Measurements from ENCODE around the gene ACOX3. TPM values are rescaled to one million over a fixed set of nuclear protein-coding genes. Genes with fewer than 3 reads are reported as not detected.

Gene ACOX3
- total and polyA plus RNA-seq, 10 of the 15 experiments (the other 5 are each of a cell fraction or from before 2014, with no cell fraction given) = 2.0 to 24.5 (median 14.0) TPM

DNA sequence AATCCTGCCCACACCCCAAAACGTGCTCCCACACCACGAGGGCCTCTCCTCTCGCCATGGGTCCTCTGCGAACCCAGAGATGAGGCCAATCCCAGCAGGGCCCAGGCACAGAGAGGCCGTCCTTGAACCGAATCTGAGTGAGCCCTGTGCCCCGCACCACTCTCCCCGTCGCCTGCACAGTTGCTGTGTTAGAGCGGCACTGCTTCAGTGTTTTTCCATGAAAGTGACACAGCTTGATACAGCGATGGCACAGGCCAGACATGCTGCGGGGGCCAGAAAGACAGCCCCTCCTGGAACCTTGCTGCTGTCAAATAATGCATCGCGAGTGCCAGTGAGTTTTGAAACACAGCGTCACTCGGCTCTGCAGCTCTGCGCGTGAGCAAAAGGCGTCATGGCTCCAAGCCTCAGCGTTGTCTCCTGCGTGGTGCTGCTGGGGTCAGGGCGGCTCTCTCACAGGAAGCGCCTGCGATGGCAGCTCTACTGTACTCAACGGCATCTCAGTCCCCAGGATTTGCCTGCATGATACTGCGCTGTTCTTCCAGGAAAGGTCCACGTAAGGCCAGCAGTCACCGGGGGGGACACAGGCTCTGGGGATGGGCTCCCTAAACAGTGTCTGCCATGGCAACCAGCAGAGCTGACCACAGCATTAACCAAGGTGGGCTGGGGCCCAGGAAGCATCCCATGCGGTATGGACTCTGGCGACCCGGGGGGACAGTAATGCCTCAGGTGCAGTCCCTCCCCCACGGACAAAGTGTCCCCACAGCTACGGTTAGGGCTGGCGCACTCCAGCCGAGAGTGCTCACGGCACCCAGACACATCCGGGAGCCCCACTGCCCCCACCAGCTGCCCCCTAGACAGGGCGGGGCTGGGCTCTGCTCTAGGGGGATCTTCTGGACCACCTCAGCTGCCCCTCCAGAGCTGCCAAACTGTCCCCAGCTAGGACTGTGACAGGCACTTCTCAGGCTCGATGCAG, 63.1 kb downstream of the ACOX3 start:
- Histone ChIP-seq H3K4me3 (no peak overlapping the region), H3K4me1 (ENCODE audit: control insufficient read depth, insufficient read depth, low read length) (no peaks in the 10 kb centered on the region), H2AFZ (ENCODE audit: control insufficient read depth, low read depth, low read length) (no peak overlapping the region), H3K79me2 (ENCODE audit: control insufficient read depth, insufficient read depth, low read length) (no peaks in the 10 kb centered on the region), H3K9ac (ENCODE audit: control insufficient read depth, insufficient read depth, low read length) (no peak overlapping the region), H3K27me3 (replicated peaks in 1 of 2; ENCODE audit: control insufficient read depth in 2 of 2, insufficient read depth in 2 of 2, low read length in 1 of 2) (no peaks in the 10 kb centered on the region), H3K27ac (ENCODE audit: control insufficient read depth, insufficient read depth) (no peak overlapping the region), H3K36me3 (ENCODE audit: control insufficient read depth in 2 of 2, insufficient read depth in 2 of 2, low read length in 1 of 2) (no peaks in the 10 kb centered on the region), H4K20me1 (ENCODE audit: control insufficient read depth, insufficient read depth) (no peaks in the 10 kb centered on the region), H3K4me2 (ENCODE audit: control insufficient read depth, insufficient read depth) (no peak overlapping the region), H3K9me3 (replicated peaks; ENCODE audit: control insufficient read depth, insufficient read depth, low read length) (no peaks in the 10 kb centered on the region)
- ATAC-seq = no peak
- ChIA-PET POLR2A (no interaction called here), CTCF (interaction anchor here (0.7 kb wide), 1 partner anchor 15 kb away, joined by 3 read pairs; no protein-coding TSS in a partner anchor), RAD21 (ENCODE audit: unreplicated experiment) (no interaction called here), SMC1A (ENCODE audit: uncharacterized antibody, unreplicated experiment) (interaction anchor here (0.6 kb wide), 1 partner anchor 575 kb away, joined by 3 read pairs; no protein-coding TSS in a partner anchor)
- no TSS peak for BruUV-seq (replicated peaks)
- WGBS (ENCODE audit: insufficient coverage, insufficient replicate concordance, low lambda C conversion rate, missing lambda C conversion rate) = 95% methylated on average over 38 of the region's 39 CpGs
- intact Hi-C loops (cut with micrococcal nuclease; ENCODE audit: unreplicated experiment) (no loop called here), in situ Hi-C loops (cut with MboI) (no loop called here)
- no peak for DNase-seq (ENCODE audit: low read depth, low spot score)
- TF ChIP-seq EZH2 (IDR thresholded peaks at IDR 0.05; ENCODE audit: borderline replicate concordance, control insufficient read depth, low read depth, low read length) = no peak
- TF ChIP-seq POLR2A (IDR thresholded peaks at IDR 0.05; ENCODE audit: low read depth, low read length) = peak; percentile 14; the same call in 1 of the 2 replicates
- FAIRE-seq = no peak

DNA sequence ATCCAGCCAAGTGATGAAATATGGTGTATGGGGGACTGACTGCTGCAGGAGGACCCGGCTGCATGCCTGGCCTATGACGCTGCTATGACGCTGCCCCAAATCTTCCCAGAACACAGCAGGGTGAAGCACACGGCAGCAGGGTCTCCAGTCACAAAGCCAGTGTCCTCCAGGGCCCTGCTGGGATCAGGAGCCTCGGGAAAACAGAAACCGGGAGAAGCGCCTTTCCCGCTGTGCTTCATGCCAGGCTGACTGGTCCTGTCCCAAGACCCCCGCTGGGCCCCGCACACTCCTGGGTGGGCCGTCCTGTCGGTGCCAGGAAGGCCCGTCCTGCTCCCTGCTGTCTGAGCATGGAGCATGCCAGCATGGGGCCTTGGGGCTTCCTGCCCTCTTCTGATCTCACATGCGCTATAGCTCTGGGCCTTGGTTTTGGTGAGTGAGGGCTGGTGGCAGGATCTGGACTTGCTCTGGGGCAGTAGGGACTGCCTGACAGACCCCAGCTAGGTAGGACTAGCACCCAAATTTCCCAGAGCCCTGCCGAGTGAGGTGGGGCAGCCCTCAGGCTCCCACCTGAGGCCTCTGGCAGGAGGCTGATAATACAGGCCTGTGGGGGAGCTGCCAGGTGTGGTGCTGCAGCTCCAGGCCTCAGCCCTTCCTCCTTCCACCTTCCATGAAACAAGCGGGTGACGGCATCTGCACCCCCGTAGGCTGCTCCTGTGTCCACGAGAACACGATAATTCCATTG, 64.0 kb downstream of the ACOX3 start:
- H3K27ac ChIP-seq (ENCODE audit: control insufficient read depth, insufficient read depth) = no peak overlapping the region
- TF ChIP-seq GATAD2B (conservative IDR thresholded peaks at IDR 0.05; ENCODE audit: low read depth) (no peak), USF1 (IDR thresholded peaks at IDR 0.05; ENCODE audit: borderline replicate concordance, extremely low read length, insufficient read depth, low read depth, low read length) (no peak), STAT1 (conservative IDR thresholded peaks at IDR 0.05) (no peak)
- no peaks in the 10 kb centered on the region for H3K36me3 ChIP-seq (ENCODE audit: control insufficient read depth in 2 of 2, insufficient read depth in 2 of 2, low read length in 1 of 2)
- no TSS peak for BruUV-seq (replicated peaks)
- SMC1A ChIA-PET (ENCODE audit: uncharacterized antibody, unreplicated experiment) = interaction anchor here (0.6 kb wide), 1 partner anchor 574 kb away, joined by 3 read pairs; no protein-coding TSS in a partner anchor
- H3K4me2 ChIP-seq (ENCODE audit: control insufficient read depth, insufficient read depth) = no peak overlapping the region
- POLR2A ChIA-PET = no interaction called here
- intact Hi-C loops (cut with micrococcal nuclease; ENCODE audit: unreplicated experiment) (no loop called here), in situ Hi-C loops (cut with MboI) (no loop called here)
- FAIRE-seq (no peak), DNase-seq (ENCODE audit: low read depth, low spot score) (no peak), ATAC-seq (no peak)
- RAD21 ChIA-PET (ENCODE audit: unreplicated experiment) = no interaction called here
- H3K4me3 ChIP-seq = no peak overlapping the region
- H4K20me1 ChIP-seq (ENCODE audit: control insufficient read depth, insufficient read depth) = no peaks in the 10 kb centered on the region
- H3K27me3 ChIP-seq (replicated peaks in 1 of 2; ENCODE audit: control insufficient read depth in 2 of 2, insufficient read depth in 2 of 2, low read length in 1 of 2) = no peaks in the 10 kb centered on the region
- H3K79me2 ChIP-seq (ENCODE audit: control insufficient read depth, insufficient read depth, low read length) = no peaks in the 10 kb centered on the region
- no peaks in the 10 kb centered on the region for H3K4me1 ChIP-seq (ENCODE audit: control insufficient read depth, insufficient read depth, low read length)
- no peak overlapping the region for H3K9ac ChIP-seq (ENCODE audit: control insufficient read depth, insufficient read depth, low read length)
- H3K9me3 ChIP-seq (replicated peaks; ENCODE audit: control insufficient read depth, insufficient read depth, low read length) = no peaks in the 10 kb centered on the region
- CTCF ChIA-PET = interaction anchor here (0.7 kb wide), 1 partner anchor 14 kb away, joined by 3 read pairs; no protein-coding TSS in a partner anchor
- H2AFZ ChIP-seq (ENCODE audit: control insufficient read depth, low read depth, low read length) = no peak overlapping the region
- 94% methylated on average over 17 of the region's 20 CpGs for WGBS (ENCODE audit: insufficient coverage, insufficient replicate concordance, low lambda C conversion rate, missing lambda C conversion rate)
